ENCODE results near the gene NFIC. TPM values are rescaled to one million over a fixed set of nuclear protein-coding genes. Genes with fewer than 3 reads are reported as not detected.

Gene NFIC
- total and polyA plus RNA-seq, 2 experiments from 2014 or later = 7.8 to 20.9 TPM

- no peaks in the 10 kb centered on the region for H3K36me3 ChIP-seq (replicated peaks; ENCODE audit: insufficient read depth, low read depth)
- H3K9me2 ChIP-seq (replicated peaks; ENCODE audit: insufficient read depth) = no peaks in the 10 kb centered on the region
- H2AFZ ChIP-seq = no peak overlapping the region
- peaks cover 11% of the 10 kb centered on the region for H3K4me1 ChIP-seq (ENCODE audit: insufficient read depth)
- peaks cover 41% of the 10 kb centered on the region for H3K79me2 ChIP-seq
- TF ChIP-seq EZH2 (IDR thresholded peaks at IDR 0.05; ENCODE audit: borderline replicate concordance) = no peak
- no peak for TF ChIP-seq CTCF (IDR thresholded peaks at IDR 0.05; ENCODE audit: poor library complexity)
- no peak for TF ChIP-seq EZH2phosphoT487 (IDR thresholded peaks at IDR 0.05; ENCODE audit: low read depth, severe bottlenecking, unreplicated experiment)
- peak overlapping the region; percentile 78 for H3K4me2 ChIP-seq
- no peak overlapping the region for H3K4me3 ChIP-seq
- peaks cover 21% of the 10 kb centered on the region for H4K20me1 ChIP-seq (ENCODE audit: insufficient read depth, poor library complexity, severe bottlenecking)
- no peak for DNase-seq (ENCODE audit: low spot score)
- peak overlapping the region; percentile 91 for H3K27ac ChIP-seq
- H3K9me3 ChIP-seq (ENCODE audit: low read depth) = no peaks in the 10 kb centered on the region
- no peaks in the 10 kb centered on the region for H3K27me3 ChIP-seq
- 65% methylated on average over 5 of the region's 5 CpGs for WGBS (ENCODE audit: low lambda C conversion rate, missing lambda C conversion rate)
Measured at GRCh38 chr19:3504735-3505134, 138.4 kb downstream of the NFIC start.

GRCh38 chr19:3505598-3506383 lies 139.4 kb downstream of the NFIC start, which contains the start of gene FZR1:
Gene FZR1 (plus strand): TSS chr19:3506311. CDS start chr19:3522990, 16,679 bp downstream.
- H2AFZ ChIP-seq = peak within 1 kb of the TSS; percentile 75
- DNase-seq (ENCODE audit: low spot score) = peak; percentile 100
- H3K79me2 ChIP-seq = peaks cover 46% of the 10 kb centered on the region
- H3K4me3 ChIP-seq = peak within 1 kb of the TSS; percentile 94
- TF ChIP-seq CTCF (IDR thresholded peaks at IDR 0.05; ENCODE audit: poor library complexity) = no peak
- TF ChIP-seq EZH2 (IDR thresholded peaks at IDR 0.05; ENCODE audit: borderline replicate concordance) = no peak
- TF ChIP-seq EZH2phosphoT487 (IDR thresholded peaks at IDR 0.05; ENCODE audit: low read depth, severe bottlenecking, unreplicated experiment) = no peak
- WGBS (ENCODE audit: low lambda C conversion rate, missing lambda C conversion rate) = 3% methylated on average over 44 of the region's 79 CpGs
- H4K20me1 ChIP-seq (ENCODE audit: insufficient read depth, poor library complexity, severe bottlenecking) = peaks cover 32% of the 10 kb centered on the region
- H3K27ac ChIP-seq = peak within 1 kb of the TSS; percentile 91
- H3K4me1 ChIP-seq (ENCODE audit: insufficient read depth) = peaks cover 10% of the 10 kb centered on the region
- no peaks in the 10 kb centered on the region for H3K9me2 ChIP-seq (replicated peaks; ENCODE audit: insufficient read depth)
- no peaks in the 10 kb centered on the region for H3K36me3 ChIP-seq (replicated peaks; ENCODE audit: insufficient read depth, low read depth)
- peak within 1 kb of the TSS; percentile 96 for H3K4me2 ChIP-seq
- no peaks in the 10 kb centered on the region for H3K9me3 ChIP-seq (ENCODE audit: low read depth)
- H3K27me3 ChIP-seq = no peaks in the 10 kb centered on the region

GRCh38 chr19:3506384-3507340 lies 140.3 kb downstream of the NFIC start:
- Histone ChIP-seq H4K20me1 (ENCODE audit: insufficient read depth, poor library complexity, severe bottlenecking) (peaks cover 41% of the 10 kb centered on the region), H3K9me2 (replicated peaks; ENCODE audit: insufficient read depth) (no peaks in the 10 kb centered on the region), H3K9me3 (ENCODE audit: low read depth) (no peaks in the 10 kb centered on the region), H3K4me2 (peak overlapping the region; percentile 96), H3K27ac (peak overlapping the region; percentile 85), H3K4me3 (peak overlapping the region; percentile 94), H3K36me3 (replicated peaks; ENCODE audit: insufficient read depth, low read depth) (no peaks in the 10 kb centered on the region), H3K4me1 (ENCODE audit: insufficient read depth) (peaks cover 10% of the 10 kb centered on the region), H3K27me3 (no peaks in the 10 kb centered on the region), H2AFZ (peak overlapping the region; percentile 27), H3K79me2 (peaks cover 54% of the 10 kb centered on the region)
- TF ChIP-seq CTCF (IDR thresholded peaks at IDR 0.05; ENCODE audit: poor library complexity) = no peak
- TF ChIP-seq EZH2phosphoT487 (IDR thresholded peaks at IDR 0.05; ENCODE audit: low read depth, severe bottlenecking, unreplicated experiment) = no peak
- DNase-seq (ENCODE audit: low spot score) = peak; percentile 50
- 5% methylated on average over 19 of the region's 69 CpGs for WGBS (ENCODE audit: low lambda C conversion rate, missing lambda C conversion rate)
